Peyer's patch (tissue), 4 donors: ENCODE data around the gene PCSK1.

Source experiments
- POLR2A ChIP-seq, 2 donors: fragments of 450-650 bp; IDR thresholded peaks; one replicate each; pipeline ENCODE4 v1.5.1; 2017; ENCODE audit warnings: antibody characterized with exemption in 2 of 2, mild to moderate bottlenecking in 2 of 2, moderate library complexity in 2 of 2
- TF ChIP-seq, protein P1 (sequence below), 6 experiments: fragments of 450-650 bp in 4 of 6; fragments of 200-600 bp in 2 of 6; sonication (generic) in 1 of 6; IDR thresholded peaks; one replicate each; pipeline ENCODE4 v1.5.1; 2017 to 2019; ENCODE audit warnings: antibody characterized with exemption in 6 of 6, mild to moderate bottlenecking in 3 of 6, moderate library complexity in 1 of 6

DNA sequence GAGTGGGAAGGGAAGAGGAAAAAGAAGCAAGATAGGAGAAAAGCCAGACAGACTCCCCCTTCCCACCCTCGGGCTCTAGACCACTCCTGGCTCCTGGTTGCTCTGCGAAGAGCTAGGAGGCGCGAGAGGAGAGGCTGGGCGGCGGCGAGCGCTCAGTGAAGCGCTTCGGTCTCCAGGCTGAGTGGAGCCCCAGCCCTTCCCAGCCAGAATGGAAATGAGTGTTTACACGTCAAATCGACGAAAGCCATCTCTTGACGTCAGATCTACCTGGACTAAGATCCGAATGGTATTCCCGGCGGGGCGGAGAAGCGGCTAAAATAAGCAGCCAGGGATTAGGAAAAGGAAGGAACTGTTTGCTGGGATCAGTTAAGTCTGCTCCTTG is at the start of gene PCSK1:
- TF ChIP-seq, protein P1, sequence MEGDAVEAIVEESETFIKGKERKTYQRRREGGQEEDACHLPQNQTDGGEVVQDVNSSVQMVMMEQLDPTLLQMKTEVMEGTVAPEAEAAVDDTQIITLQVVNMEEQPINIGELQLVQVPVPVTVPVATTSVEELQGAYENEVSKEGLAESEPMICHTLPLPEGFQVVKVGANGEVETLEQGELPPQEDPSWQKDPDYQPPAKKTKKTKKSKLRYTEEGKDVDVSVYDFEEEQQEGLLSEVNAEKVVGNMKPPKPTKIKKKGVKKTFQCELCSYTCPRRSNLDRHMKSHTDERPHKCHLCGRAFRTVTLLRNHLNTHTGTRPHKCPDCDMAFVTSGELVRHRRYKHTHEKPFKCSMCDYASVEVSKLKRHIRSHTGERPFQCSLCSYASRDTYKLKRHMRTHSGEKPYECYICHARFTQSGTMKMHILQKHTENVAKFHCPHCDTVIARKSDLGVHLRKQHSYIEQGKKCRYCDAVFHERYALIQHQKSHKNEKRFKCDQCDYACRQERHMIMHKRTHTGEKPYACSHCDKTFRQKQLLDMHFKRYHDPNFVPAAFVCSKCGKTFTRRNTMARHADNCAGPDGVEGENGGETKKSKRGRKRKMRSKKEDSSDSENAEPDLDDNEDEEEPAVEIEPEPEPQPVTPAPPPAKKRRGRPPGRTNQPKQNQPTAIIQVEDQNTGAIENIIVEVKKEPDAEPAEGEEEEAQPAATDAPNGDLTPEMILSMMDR (IDR thresholded peaks at IDR 0.05): no peak
- TF ChIP-seq POLR2A (IDR thresholded peaks at IDR 0.05): no peak
